Activated CD4-positive, alpha-beta T cell treated with anti-CD3 and anti-CD28 coated beads, Interleukin-2, Interleukin-4, amounts not matched to agents 100 ng/mL and 50 ng/mL, durations not matched to agents 16 hours and 8 hours (primary cell): ENCODE results near the gene ADPGK.

Experiments
- DNase-seq: peaks from one replicate; pipeline ENCODE4 v3.0.0-alpha.2; 2020; ENCODE audit warnings: low spot score

The ADPGK gene

DNA sequence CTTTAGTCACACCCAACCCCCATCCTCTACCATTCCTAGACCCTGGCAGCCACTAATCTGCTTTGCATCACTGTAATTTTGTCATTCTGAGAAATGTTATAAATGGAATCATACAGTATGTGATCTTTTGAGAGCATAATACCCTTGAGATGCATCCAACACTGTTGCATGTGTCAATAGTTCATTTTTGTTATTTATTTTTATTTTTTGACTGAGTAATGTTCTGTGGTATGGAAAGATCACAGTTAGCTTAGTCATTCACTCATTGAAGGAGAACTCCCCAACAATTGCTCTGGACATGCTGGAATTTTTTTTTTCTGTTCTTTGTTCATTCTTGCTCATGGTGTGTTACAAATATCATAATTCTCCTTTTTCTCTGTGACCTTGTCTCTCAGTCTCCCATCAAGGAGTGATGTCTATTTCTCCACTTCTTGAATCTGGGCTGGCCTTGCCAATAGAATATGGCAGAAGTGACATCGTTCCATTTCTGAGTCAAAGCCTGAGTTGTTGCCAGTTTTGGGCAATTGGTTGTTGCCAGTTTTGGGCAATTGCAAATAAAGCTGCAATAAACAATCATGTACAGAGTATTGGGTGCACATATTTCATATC, 6.8 kb upstream of the ADPGK start:
- no peak for DNase-seq

GRCh38 chr15:72787526-72787925, 4.0 kb upstream of the ADPGK start:
- DNase-seq, result no peak

DNA sequence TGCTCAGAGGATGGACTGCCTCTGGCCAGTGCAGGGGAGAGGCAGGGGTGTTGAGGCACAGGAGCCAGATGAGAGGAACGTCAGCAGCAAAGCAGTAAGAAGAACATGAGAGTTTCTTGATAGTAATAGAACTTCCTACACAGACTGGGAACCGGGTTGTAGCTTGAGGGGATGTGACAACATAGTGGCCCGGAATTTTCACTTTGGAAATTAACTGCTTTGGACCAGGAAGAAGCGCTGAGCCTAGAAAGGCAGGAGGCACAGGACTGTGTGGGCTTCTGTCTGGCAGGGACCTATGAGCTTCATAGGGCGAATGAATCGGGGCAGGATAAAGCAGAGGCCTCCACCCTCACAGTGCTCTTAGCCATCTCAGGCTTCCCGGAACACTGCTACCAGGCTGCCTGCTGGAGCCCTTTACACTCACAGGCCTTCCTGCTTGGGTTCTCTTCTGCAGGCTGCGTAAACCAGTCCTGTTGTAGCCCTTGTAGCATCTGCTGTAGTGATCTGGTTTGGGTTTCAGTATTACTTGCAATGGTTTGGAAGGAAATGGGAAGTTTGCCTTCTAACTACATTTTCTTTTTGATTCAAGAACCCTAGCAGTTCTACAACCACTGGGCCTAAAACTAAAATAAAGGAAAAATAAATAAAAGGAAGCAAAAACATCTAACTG, 3.3 kb upstream of the ADPGK start:
- DNase-seq, result peak; percentile 68

GRCh38 chr15:72786242-72786641, 2.7 kb upstream of the ADPGK start:
- no peak for DNase-seq

GRCh38 chr15:72785841-72786240, 2.3 kb upstream of the ADPGK start:
- DNase-seq, result no peak

DNA sequence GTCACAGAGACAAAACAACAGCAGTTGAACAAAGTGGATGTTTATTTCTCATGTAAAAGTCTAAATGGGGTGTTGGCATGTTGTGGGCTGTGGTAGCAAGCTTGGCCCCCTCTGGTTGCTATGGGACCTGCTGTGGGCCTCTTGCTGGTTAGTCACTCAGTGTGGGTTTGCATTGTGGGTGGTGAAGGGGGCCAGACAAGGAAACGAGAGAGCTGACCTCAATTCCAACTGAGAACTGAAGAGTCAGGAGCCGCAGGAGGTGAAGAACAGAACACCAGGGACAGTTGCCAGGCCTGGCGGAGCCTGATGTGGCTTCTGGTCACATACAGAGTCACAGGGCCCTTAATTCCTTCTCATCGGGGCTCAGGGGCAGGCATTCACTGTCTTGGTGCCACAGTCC, 1.9 kb upstream of the ADPGK start:
- DNase-seq, result peak; percentile 76

DNA sequence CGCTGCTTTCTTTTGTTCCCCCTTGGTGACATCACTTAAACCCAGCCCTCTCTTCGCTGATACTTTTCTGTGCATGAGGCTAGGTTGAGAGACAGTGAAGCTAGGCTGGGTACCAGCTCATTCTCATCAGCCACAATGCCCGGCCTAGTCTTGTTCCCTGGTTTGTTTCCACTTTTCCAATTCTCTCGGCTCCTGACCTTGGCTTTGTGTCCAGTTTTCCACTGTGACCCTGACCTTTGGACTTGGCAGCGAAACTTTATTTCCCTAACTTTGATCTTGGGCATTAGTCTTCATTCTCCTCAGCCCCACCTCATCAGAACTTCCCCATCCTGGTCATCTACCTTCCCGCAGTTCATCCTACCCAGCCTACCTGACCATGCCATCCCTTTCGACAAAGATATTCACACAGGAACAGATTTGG, 908 bp upstream of the ADPGK start:
- DNase-seq, result no peak

DNA sequence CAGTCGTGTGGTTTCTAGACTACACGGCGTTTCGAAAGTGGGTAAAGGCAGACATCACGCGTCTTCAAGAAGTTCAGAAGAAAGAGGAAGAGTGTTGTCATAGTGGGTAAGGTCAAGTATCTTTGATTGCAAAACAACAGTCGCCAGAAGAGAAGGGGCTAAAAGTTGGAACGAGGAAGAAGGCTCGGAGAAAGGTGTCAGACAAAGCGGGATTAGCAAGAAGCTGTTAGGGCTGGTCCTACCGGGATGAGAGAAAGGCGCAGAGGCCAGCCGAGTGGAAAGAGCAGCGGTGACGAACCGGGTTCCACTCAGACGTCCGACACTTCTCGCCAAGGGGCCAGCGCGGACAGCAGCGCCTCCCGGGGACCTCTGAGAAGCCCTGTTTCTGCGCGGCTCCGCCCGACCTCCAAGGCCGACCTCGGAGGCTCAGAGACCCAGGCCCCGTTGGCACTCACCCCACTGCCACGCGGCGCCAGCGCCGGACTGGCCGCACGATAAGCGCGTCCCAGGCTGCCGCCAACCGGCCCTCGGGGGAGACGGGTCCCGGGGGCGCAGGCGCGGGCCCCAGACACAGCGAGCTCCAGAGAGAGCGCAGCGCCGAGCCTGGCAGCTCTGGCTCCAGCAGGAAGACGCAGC, 436 bp downstream of the ADPGK start:
- DNase-seq, result peak; percentile 55

- DNase-seq, result no peak
Observed at GRCh38 chr15:72782274-72783003, 1.1 kb downstream of the ADPGK start.

GRCh38 chr15:72781631-72782030, 1.9 kb downstream of the ADPGK start:
- DNase-seq, result no peak

DNA sequence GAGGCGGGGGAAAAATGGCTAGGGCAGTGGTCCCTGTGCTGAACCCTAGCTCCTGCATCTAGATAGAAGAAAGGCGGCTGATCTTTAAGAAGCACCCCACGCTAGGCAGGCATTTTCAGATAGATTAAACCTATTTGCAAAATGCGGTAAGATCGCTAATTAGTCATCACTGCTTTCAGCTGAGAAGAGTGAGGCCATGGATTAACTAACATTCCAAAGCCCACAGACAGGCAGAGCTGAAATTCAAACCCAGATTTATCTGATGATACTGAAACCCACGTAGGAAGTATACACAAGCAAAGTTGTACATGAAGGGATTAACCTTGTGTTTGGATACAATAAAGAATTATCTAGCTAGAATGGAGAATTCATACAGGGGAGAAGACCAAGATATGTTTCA, 4.8 kb downstream of the ADPGK start:
- DNase-seq, result no peak

- no peak for DNase-seq
Observed at GRCh38 chr15:72774696-72775383, 8.7 kb downstream of the ADPGK start.

DNA sequence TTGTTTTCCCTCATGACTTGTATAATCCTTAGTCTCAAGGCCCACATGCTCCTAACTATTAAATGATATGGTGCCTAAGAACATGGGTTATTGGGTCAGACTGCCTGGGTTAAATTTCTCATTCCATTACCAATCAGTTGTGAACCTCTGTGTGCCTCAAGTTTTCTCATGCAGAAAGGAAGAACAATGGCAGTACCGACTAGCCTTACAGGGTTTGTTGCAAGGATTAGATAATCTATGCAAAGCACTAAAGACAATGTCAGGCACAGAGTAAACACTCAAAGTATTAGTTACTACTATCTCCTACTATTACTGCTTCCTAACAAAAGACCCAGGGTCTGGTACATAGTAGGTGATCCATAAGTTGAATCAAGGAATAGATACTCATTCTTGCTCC, 12.2 kb downstream of the ADPGK start:
- no peak for DNase-seq

DNA sequence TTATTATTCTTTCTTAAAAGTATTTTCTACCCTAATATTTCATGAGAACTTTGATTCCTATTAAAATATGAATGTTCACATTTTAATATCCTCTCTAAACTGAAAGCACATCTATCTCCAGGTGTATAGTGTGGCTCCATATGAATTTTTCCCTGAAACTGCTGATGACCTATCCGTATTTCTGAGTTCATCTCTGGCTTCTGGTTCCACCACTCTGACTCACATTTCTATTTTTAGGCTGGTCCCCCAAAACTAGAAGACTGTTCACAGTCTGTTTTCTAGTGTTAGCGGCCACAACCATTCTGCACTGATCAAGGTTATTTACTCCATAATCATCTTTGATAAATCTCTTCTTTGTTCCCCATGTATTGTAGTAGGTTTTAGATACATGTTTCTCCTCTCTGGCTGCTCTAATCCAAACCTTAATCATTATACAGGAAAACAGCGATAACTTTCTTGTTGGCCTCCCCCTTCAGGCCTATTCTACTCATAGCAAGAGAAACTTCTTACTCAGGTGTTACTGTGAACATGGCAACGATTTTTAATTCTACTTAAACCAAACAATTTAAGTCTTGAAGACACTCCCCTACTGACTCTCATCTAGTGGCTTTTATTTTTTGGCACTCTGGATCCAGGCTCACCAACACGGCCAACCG, 12.8 kb downstream of the ADPGK start:
- peak; percentile 60 for DNase-seq

- no peak for DNase-seq
Observed at GRCh38 chr15:72766780-72767179, 16.8 kb downstream of the ADPGK start.

- no peak for DNase-seq
Observed at GRCh38 chr15:72766025-72766424, 17.5 kb downstream of the ADPGK start.

DNA sequence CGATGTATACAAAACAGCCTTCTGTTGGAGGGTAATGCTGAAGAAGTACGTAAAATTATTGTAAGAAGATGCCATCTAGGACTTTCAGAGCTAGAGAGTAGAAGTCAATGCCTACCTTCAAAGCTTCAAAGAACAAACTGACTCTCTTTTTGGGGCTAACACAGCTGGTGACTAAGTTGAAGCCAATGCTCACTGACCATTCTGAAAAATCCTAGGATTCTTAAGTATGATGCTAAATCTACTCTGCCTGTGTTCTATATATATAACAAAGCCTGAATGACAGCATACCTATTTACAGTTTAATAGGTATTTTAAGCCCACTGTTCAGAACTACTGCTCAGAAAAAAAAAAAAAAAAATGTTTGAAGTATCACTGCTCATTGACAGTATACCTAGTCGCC, 18.9 kb downstream of the ADPGK start:
- no peak for DNase-seq

GRCh38 chr15:72760590-72761260, 22.8 kb downstream of the ADPGK start:
- DNase-seq, result no peak

DNA sequence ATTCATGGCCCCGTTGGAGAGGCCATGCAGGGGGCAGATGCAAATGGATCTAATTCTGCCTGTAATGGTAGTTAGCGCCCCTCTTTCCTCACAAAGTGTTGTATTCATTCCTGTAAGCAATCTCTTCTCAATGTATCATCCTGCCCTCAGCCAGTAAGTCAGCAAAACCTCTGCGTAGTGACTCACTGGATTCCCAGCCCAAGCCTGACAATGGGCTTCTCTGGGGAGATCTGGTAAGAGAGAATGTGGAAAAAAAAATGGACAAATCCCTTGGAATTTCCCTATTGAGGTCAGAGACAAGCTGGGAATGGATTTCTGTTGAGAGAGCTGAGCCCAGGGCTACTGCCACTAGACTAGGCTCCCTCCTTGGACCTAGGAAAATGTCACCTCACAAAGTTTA, 25.4 kb downstream of the ADPGK start:
- no peak for DNase-seq

DNA sequence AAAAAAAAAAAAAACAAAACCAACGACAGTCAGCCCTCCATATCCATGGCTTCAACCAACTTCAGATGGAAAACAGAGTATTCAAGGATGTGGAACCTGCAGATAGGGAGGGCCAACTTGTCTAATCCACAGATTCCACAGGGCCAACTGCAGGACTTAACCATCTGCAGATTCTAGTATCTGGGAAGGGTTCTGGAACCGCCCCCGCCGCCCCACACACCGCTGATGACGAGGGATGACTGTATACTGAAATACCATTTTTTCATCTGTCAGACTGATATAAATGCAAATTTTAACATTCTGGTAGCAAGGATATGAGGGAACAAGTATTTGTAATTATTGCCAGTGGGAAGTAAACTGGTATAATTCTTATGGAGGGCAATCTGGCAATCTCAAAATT, 29.5 kb downstream of the ADPGK start:
- DNase-seq, result no peak

DNA sequence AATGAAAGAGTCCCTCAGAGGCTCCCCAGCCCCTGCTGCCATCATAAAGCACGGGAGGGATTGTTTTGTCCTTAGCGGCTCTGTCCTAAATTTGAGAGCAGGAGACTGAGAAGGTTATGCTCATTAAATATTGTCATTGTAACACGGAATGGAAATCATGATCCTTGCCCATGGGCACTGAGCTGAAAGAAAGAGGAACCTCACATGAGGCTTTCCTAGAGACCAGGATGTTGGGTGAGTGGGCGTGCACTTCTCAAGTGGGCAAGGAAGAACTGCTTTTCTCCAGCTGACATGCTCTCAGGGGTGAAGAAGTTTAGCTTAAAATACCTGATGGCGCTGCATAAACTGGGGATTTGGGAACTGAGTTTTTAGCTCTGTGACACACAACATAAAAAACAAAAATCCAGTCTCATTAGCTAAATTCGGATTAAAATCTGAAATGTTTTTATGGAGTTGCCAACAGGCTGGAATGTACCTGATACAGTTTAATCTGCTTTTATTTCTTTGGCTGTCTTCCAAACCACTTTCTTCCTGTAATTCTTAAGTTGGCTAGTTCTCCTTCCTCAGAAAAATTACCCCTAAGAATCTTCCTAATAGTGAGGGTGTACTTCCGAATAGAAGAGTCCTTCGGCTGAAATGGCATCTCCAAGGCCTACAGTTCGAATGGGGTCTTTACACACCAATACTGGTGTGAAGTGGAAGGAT, 31.7 kb downstream of the ADPGK start:
- no peak for DNase-seq
